Measurements from ENCODE around the gene LY6G6C.
A peak's percentile ranks its signal among the peaks of the same experiment; 100 is the strongest.
"Not testable (repeated sequence)": the region's sequence is repeated elsewhere in the genome, so short reads cannot be mapped to it uniquely, and the experiment has no call there.

The LY6G6C gene

GRCh38 chr6:31709157-31709556 lies 12.4 kb downstream of the LY6G6C start:
- DNase-seq, result not testable (repeated sequence)

- no peak for DNase-seq
Observed at GRCh38 chr6:31708224-31708623, 13.3 kb downstream of the LY6G6C start.

DNA sequence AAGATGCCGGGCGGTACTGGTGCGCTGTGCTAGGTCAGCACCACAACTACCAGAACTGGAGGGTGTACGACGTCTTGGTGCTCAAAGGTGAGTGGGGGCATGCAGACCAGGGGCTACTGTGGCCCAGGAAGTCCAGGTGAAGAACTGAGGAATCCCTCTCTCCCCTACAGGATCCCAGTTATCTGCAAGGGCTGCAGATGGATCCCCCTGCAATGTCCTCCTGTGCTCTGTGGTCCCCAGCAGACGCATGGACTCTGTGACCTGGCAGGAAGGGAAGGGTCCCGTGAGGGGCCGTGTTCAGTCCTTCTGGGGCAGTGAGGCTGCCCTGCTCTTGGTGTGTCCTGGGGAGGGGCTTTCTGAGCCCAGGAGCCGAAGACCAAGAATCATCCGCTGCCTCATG lies 13.8 kb downstream of the LY6G6C start:
- no peak for DNase-seq

DNA sequence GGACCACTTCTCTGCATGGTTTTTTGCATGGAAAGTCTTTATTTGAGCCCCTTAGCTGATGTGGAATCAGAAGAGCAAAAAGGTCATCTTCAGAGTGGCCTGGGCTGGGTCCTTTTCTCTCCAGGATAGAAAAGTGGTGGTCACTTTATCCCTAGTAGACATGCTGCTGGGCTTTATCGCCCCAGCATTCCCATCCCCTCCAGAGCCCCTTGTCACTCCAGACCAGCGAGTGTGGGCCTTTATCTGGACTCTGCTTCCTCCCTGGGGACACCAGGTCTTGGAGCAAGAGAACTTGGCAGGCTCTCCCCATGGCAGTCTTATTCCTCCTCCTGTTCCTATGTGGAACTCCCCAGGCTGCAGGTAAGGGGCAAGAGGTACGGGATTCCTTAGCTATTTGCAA lies 14.9 kb downstream of the LY6G6C start, which contains the start of gene LY6G6F:
Gene LY6G6F (plus strand): TSS at position 268 of the 400 bp plus-strand sequence. CDS start 41 bp downstream, at position 309.
- DNase-seq, result no peak

GRCh38 chr6:31705931-31706330 lies 15.6 kb downstream of the LY6G6C start:
- DNase-seq, result no peak

- DNase-seq, result peak; percentile 78 to 98 (median 96)
Observed at GRCh38 chr6:31702819-31703716, 18.5 kb downstream of the LY6G6C start, which contains the start of gene ABHD16A. TSS of gene ABHD16A (minus strand) at chr6:31703324. CDS start at chr6:31703281, 43 bp downstream.

- DNase-seq, result peak in 1 of 58 donors; percentile 30
Observed at GRCh38 chr6:31702405-31702818, 19.1 kb downstream of the LY6G6C start.

DNA sequence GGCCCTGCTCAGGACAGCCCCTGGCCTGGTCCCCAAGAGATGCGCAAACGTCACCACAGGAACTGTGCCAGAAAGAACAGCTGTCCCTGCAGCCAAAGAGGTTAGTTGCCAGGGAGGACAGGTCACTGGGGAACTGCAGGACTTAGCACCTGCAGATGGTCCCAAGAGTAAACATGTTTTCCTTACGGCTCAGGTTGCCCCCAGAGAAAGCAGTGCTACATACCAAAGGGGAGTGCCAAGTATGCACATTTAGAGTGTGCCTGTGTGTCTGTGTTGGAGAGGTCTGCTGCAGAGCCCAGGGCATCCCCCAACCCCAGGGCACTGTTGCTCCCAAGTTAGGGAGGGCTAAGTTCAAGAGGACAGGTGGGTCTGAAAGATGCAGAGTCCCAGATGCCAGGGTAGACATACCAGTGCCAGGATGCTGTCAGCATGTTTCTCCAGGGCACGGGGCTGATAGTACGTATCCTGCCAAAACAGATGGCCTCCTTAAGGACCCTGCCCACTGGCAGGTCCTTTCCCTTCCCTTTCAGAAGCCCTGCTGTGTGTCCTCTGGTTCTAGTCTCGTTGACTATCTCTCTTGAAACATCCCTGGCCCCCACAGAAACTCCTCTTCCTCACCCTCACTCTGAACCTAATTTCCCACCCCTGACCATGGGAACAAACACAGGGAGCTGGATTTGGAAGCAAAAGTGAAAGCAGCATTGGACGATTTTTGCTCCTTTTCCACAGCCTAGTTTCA lies 19.7 kb downstream of the LY6G6C start:
- no peak for DNase-seq

- no peak for DNase-seq
Observed at GRCh38 chr6:31700740-31701401, 20.7 kb downstream of the LY6G6C start.

GRCh38 chr6:31697555-31697954 lies 24.0 kb downstream of the LY6G6C start:
- DNase-seq, result no peak

- DNase-seq, result no peak
Observed at GRCh38 chr6:31693535-31693934, 28.0 kb downstream of the LY6G6C start.

- DNase-seq, result no peak
Observed at GRCh38 chr6:31692886-31693285, 28.7 kb downstream of the LY6G6C start.

- no peak for DNase-seq
Observed at GRCh38 chr6:31692353-31692752, 29.2 kb downstream of the LY6G6C start.

GRCh38 chr6:31691564-31692108 lies 29.9 kb downstream of the LY6G6C start:
- DNase-seq, result no peak

DNA sequence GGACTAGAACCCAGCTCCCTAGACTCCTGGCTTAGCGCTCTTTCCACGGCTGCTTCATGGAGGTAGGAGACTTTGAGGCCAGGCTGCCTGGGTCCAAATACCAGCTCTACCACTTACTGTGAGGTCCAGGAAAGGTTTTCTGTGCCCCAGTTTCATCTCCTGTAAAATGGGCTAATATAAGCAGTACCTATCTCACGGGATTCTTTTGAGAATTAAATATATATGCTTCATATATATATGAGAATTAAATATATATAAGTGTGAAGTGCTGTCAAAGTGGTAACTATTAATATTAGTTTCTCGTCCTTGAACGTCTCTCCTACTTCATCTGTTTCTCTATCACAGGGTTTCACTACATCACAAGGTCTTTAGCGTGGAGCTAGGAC lies 30.5 kb downstream of the LY6G6C start:
- no peak for DNase-seq

- no peak for DNase-seq
Observed at GRCh38 chr6:31690231-31691077, 31.1 kb downstream of the LY6G6C start.

GRCh38 chr6:31689249-31690110 lies 32.1 kb downstream of the LY6G6C start:
- DNase-seq, result no peak

DNA sequence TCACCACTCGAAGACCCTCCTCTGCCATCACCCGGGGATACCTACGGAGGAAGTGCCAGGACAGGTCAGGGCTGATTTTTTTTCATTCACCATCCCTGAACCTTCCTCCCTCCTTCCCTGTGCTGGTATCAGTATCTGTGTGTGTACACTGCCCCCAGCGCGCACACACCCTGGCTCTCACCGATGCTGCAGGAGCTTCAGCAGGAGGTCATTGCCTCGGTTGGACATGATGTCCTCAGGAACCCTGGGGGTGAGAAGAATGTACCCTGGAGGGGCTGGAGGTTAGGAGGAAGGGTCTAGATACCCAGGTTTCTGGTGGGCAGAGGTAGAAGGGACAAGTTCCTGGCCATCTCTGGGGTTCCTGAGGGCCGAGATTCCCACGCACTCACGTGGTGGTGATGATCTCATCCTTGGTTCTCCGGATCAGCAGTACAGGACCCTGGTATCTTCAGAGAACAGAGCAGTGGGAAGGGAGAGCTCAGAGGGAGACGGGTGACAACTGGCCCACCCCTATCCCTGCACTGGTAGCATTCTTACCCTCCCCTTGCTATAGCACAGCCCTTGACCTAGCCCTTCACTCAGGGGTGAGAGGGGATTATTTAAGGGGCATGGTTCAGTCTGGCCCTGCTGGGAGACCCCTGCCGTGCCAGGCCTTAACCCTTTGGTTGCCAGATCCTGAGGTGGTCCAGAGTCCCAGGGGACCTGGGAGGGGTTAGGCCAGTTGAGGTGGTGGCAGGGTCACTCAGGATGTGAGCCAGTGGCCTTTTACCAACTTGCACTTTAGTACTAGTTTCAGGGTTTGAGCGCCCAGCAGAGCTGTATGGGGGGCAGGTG lies 33.5 kb downstream of the LY6G6C start:
- DNase-seq, result no peak
